ENCODE measurements around the gene PALM. TPM values are rescaled to one million over a fixed set of nuclear protein-coding genes. Genes with fewer than 3 reads are reported as not detected.

PALM gene
- total RNA-seq, 1 experiment from 2014 or later, result 43.7 TPM

DNA sequence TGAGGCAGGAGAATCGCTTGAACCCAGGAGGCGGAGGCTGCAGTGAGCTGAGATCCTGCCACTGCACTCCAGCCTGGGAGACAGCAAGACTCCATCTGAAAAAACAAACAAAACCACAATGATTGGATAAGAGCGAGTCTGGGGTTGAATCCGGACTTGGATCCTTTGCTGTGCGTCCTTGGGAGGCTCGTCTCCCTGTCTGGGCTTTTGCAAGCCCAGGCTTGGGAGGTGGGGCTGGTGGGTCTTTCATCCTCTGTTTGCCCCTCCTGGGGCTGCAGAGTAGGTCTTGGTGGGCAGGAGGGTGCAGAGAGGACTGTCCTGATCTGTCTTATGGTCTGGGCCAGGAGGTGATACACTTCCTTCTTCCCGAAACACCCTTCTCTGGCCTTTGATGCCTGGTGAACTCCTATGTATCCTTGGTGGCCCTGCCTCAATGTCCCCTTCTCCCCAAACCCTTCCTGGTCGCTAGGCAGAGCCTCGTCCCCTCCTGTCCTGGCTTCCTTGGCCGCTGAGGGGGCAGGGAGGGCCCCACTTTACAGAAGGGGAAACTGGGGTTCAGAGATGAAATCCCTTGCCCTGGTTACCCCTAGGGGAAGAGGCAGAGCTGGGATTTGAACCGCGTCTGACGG, 16.8 kb downstream of the PALM start:
- Histone ChIP-seq H3K9me3 (ENCODE audit: control insufficient read depth in 1 of 2, insufficient read depth in 1 of 2, low read depth in 1 of 2, low read length in 2 of 2) (no peaks in the 10 kb centered on the region), H3K79me2 (ENCODE audit: insufficient read depth, low read length) (no peaks in the 10 kb centered on the region), H3K4me1 (ENCODE audit: control insufficient read depth in 1 of 2, insufficient read depth in 2 of 2, low read length in 2 of 2) (peaks cover 11 to 14% of the 10 kb centered on the region in 2 experiments), H4K20me1 (ENCODE audit: insufficient read depth) (no peaks in the 10 kb centered on the region), H3K4me3 (replicated peaks in 1 of 2; ENCODE audit: low read depth in 1 of 2, low read length in 2 of 2) (no peak overlapping the region), H3K4me2 (ENCODE audit: low read length) (no peak overlapping the region), H3K9me2 (ENCODE audit: insufficient read depth) (no peaks in the 10 kb centered on the region), H3K9ac (ENCODE audit: low read length) (no peak overlapping the region), H3K27me3 (ENCODE audit: insufficient read depth, low read length) (no peaks in the 10 kb centered on the region), H3K36me3 (ENCODE audit: control insufficient read depth in 1 of 2, insufficient read depth in 2 of 2, low read length in 2 of 2) (no peaks in the 10 kb centered on the region; a peak in 1 of 4 replicates), H2AFZ (ENCODE audit: low read depth, low read length, poor library complexity, severe bottlenecking) (no peak overlapping the region), H3K27ac (ENCODE audit: low read depth, low read length) (no peak overlapping the region)
- RAD21 ChIA-PET (ENCODE audit: low non-redundant PET in 1 of 2, low total read pairs in 2 of 2, uncharacterized antibody in 2 of 2, unreplicated experiment in 2 of 2), result no interaction called here
- intact Hi-C loops (cut with micrococcal nuclease), result no loop called here
- TF ChIP-seq, protein P1, sequence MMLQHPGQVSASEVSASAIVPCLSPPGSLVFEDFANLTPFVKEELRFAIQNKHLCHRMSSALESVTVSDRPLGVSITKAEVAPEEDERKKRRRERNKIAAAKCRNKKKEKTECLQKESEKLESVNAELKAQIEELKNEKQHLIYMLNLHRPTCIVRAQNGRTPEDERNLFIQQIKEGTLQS (IDR thresholded peaks at IDR 0.05), result no peak
- TF ChIP-seq, protein P2, sequence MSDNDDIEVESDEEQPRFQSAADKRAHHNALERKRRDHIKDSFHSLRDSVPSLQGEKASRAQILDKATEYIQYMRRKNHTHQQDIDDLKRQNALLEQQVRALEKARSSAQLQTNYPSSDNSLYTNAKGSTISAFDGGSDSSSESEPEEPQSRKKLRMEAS (IDR thresholded peaks at IDR 0.05), result no peak
- TF ChIP-seq EGR1 (IDR thresholded peaks at IDR 0.05; ENCODE audit: low read depth), result no peak
- TF ChIP-seq, protein P3, sequence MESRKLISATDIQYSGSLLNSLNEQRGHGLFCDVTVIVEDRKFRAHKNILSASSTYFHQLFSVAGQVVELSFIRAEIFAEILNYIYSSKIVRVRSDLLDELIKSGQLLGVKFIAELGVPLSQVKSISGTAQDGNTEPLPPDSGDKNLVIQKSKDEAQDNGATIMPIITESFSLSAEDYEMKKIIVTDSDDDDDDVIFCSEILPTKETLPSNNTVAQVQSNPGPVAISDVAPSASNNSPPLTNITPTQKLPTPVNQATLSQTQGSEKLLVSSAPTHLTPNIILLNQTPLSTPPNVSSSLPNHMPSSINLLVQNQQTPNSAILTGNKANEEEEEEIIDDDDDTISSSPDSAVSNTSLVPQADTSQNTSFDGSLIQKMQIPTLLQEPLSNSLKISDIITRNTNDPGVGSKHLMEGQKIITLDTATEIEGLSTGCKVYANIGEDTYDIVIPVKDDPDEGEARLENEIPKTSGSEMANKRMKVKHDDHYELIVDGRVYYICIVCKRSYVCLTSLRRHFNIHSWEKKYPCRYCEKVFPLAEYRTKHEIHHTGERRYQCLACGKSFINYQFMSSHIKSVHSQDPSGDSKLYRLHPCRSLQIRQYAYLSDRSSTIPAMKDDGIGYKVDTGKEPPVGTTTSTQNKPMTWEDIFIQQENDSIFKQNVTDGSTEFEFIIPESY (IDR thresholded peaks at IDR 0.05; ENCODE audit: extremely low read depth, insufficient replicate concordance, low read length), result no peak
- TF ChIP-seq YY1 (IDR thresholded peaks at IDR 0.05; ENCODE audit: extremely low read depth, insufficient replicate concordance, low read depth, low read length), result no peak
- no peak for TF ChIP-seq JUND (IDR thresholded peaks at IDR 0.05)
- TF ChIP-seq RAD21 (IDR thresholded peaks at IDR 0.05; ENCODE audit: low read depth), result no peak
- TF ChIP-seq SRF (IDR thresholded peaks at IDR 0.05; ENCODE audit: low read depth), result no peak
- TF ChIP-seq ZNF274 (IDR thresholded peaks at IDR 0.05; ENCODE audit: low read depth, low read length), result no peak
- no peak for TF ChIP-seq EZH2 (IDR thresholded peaks at IDR 0.05)
- TF ChIP-seq EZH2phosphoT487 (IDR thresholded peaks at IDR 0.05; ENCODE audit: borderline replicate concordance), result no peak
- no peak for TF ChIP-seq POLR2A (IDR thresholded peaks at IDR 0.05; ENCODE audit: borderline replicate concordance, extremely low read depth, insufficient read depth, insufficient read length)
- TF ChIP-seq SP1 (IDR thresholded peaks at IDR 0.05; ENCODE audit: low read depth), result no peak
- no peak for TF ChIP-seq FOSL1 (IDR thresholded peaks at IDR 0.05; ENCODE audit: low read depth)
- no peak for TF ChIP-seq POLR2AphosphoS5 (IDR thresholded peaks at IDR 0.05; ENCODE audit: low read depth, low read length)
- CTCF ChIA-PET, result no interaction called here
- POLR2A ChIA-PET, result no interaction called here
- no peak for DNase-seq (ENCODE audit: low read depth, low spot score)
- no TSS peak for BruUV-seq (replicated peaks)
- ATAC-seq, result no peak
